ENCODE measurements around the gene FGF18. TPM values are rescaled to one million over a fixed set of nuclear protein-coding genes. Genes with fewer than 3 reads are reported as not detected.

The FGF18 gene
- total RNA-seq, 1 donor from 2014 or later, result 2.6 TPM

DNA sequence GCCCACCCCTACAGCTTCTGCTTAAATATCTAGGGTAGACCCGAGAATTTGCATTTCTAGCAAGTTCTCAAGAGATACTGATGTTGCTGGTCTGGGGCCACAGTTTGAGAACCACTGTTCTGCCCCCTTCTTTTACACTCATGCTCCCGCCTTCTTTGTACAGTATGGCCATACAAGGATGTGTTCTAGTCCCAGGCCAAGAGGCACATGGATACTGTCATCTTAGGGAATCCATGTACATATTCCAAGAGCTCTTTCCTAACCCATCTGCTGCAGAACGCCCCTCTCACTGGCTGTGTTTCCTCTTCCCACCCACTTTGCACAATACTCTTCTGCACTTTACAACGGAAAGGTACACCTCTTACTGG lies 44.4 kb downstream of the FGF18 start:
- Mint-ChIP-seq H3K36me3 (ENCODE audit: insufficient read depth) (no peaks in the 10 kb centered on the region), H3K4me3 (ENCODE audit: low read depth) (no peak overlapping the region), H3K27ac (no peak overlapping the region), H3K4me1 (ENCODE audit: low read depth) (no peaks in the 10 kb centered on the region), H3K27me3 (peaks cover 22% of the 10 kb centered on the region), H3K9me3 (ENCODE audit: low read depth) (no peaks in the 10 kb centered on the region)
- TF ChIP-seq, protein P1, sequence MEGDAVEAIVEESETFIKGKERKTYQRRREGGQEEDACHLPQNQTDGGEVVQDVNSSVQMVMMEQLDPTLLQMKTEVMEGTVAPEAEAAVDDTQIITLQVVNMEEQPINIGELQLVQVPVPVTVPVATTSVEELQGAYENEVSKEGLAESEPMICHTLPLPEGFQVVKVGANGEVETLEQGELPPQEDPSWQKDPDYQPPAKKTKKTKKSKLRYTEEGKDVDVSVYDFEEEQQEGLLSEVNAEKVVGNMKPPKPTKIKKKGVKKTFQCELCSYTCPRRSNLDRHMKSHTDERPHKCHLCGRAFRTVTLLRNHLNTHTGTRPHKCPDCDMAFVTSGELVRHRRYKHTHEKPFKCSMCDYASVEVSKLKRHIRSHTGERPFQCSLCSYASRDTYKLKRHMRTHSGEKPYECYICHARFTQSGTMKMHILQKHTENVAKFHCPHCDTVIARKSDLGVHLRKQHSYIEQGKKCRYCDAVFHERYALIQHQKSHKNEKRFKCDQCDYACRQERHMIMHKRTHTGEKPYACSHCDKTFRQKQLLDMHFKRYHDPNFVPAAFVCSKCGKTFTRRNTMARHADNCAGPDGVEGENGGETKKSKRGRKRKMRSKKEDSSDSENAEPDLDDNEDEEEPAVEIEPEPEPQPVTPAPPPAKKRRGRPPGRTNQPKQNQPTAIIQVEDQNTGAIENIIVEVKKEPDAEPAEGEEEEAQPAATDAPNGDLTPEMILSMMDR (IDR thresholded peaks at IDR 0.05; ENCODE audit: unreplicated experiment), result no peak
- DNase-seq (ENCODE audit: low spot score, unreplicated experiment), result no peak

GRCh38 chr5:171464829-171465228 lies 45.4 kb downstream of the FGF18 start:
- Mint-ChIP-seq H3K4me1 (ENCODE audit: low read depth) (peaks cover 8% of the 10 kb centered on the region), H3K27me3 (peaks cover 20% of the 10 kb centered on the region), H3K36me3 (ENCODE audit: insufficient read depth) (no peaks in the 10 kb centered on the region), H3K4me3 (ENCODE audit: low read depth) (no peak overlapping the region), H3K27ac (no peak overlapping the region), H3K9me3 (ENCODE audit: low read depth) (no peaks in the 10 kb centered on the region)
- TF ChIP-seq, protein P1 (IDR thresholded peaks at IDR 0.05; ENCODE audit: unreplicated experiment), result no peak
- no peak for DNase-seq (ENCODE audit: low spot score, unreplicated experiment)

DNA sequence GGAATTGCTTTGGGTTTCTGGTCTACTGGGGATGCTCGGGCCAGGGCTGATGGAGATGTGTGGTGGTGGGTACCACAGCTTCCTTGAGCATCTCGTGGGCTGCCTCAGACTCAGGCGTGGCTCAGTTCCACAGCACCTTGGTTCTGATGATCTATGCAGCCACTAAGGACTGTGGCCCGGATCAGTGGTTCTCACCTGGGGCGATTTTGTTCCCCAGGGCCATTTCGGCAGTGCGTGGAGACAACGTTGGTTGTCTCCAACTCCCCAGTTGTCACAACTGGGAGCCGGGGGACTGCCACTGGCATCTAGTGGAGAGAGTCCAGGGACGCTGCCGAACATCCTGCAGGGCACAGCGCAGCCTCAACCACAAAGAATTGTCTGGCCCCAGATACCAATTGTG lies 47.7 kb downstream of the FGF18 start:
- peaks cover 9% of the 10 kb centered on the region for H3K4me1 Mint-ChIP-seq (ENCODE audit: low read depth)
- H3K4me3 Mint-ChIP-seq (ENCODE audit: low read depth), result no peak overlapping the region
- no peak overlapping the region for H3K27ac Mint-ChIP-seq
- TF ChIP-seq, protein P1 (IDR thresholded peaks at IDR 0.05; ENCODE audit: unreplicated experiment), result no peak
- H3K27me3 Mint-ChIP-seq, result peaks cover 20% of the 10 kb centered on the region
- H3K36me3 Mint-ChIP-seq (ENCODE audit: insufficient read depth), result no peaks in the 10 kb centered on the region
- no peak for DNase-seq (ENCODE audit: low spot score, unreplicated experiment)
- H3K9me3 Mint-ChIP-seq (ENCODE audit: low read depth), result peaks cover 3% of the 10 kb centered on the region

GRCh38 chr5:171469326-171469725 lies 49.9 kb downstream of the FGF18 start:
- no peak for DNase-seq (ENCODE audit: low spot score, unreplicated experiment)
- Mint-ChIP-seq H3K27me3 (peaks cover 8% of the 10 kb centered on the region), H3K9me3 (ENCODE audit: low read depth) (peaks cover 3% of the 10 kb centered on the region)

DNA sequence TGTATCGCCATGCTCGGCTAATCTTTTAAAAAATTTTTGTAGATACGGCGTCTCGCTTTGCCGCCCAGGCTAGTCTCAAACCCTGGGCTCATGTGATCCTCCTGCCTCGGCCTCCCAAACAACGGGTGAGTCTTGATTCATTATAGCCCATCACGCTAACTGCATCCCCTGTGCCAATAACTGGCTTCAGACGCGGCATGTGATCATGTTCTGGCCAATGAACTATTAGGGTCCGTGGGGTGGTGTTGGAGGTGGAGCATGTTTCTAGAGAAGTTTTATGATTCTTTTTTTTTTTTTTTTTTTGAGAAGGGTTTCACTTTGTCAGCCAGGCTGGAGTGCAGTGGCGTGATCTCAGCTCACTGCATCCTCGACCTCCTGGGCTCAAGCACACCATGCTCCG lies 51.0 kb downstream of the FGF18 start:
- H3K27me3 Mint-ChIP-seq, result peaks cover 8% of the 10 kb centered on the region
- TF ChIP-seq, protein P1 (IDR thresholded peaks at IDR 0.05; ENCODE audit: unreplicated experiment), result no peak
- H3K9me3 Mint-ChIP-seq (ENCODE audit: low read depth), result peaks cover 3% of the 10 kb centered on the region
- H3K27ac Mint-ChIP-seq, result no peak overlapping the region
- DNase-seq (ENCODE audit: low spot score, unreplicated experiment), result no peak
- peaks cover 9% of the 10 kb centered on the region for H3K4me1 Mint-ChIP-seq (ENCODE audit: low read depth)
- H3K36me3 Mint-ChIP-seq (ENCODE audit: insufficient read depth), result no peaks in the 10 kb centered on the region
- no peak overlapping the region for H3K4me3 Mint-ChIP-seq (ENCODE audit: low read depth)

More at GRCh38 chr5:171469326-171469725, 49.9 kb downstream of the FGF18 start:
- H3K27ac Mint-ChIP-seq, result no peak overlapping the region
- no peaks in the 10 kb centered on the region for H3K36me3 Mint-ChIP-seq (ENCODE audit: insufficient read depth)
- TF ChIP-seq, protein P1 (IDR thresholded peaks at IDR 0.05; ENCODE audit: unreplicated experiment), result no peak
- H3K4me3 Mint-ChIP-seq (ENCODE audit: low read depth), result no peak overlapping the region
- H3K4me1 Mint-ChIP-seq (ENCODE audit: low read depth), result peaks cover 9% of the 10 kb centered on the region

All from progenitor cell of endocrine pancreas (in vitro differentiated cells).